B cell (primary cell): ENCODE results near the gene ROMO1.

Source experiments
- CTCF ChIP-seq: fragments of 200-600 bp; IDR thresholded peaks from one replicate; pipeline ENCODE4 v1.8.0; 2022; ENCODE audit warnings: antibody characterized with exemption, mild to moderate bottlenecking
- EZH2 ChIP-seq: IDR thresholded peaks from 2 replicates; pipeline ENCODE4 v1.6.1; 2012; ENCODE audit warnings: borderline replicate concordance, low read depth, mild to moderate bottlenecking, moderate library complexity, low read length; ENCODE audit not compliant: insufficient read depth, poor library complexity, severe bottlenecking

- TF ChIP-seq CTCF (no peak), EZH2 (no peak)
Measured at GRCh38 chr20:35714127-35714526, 14.9 kb downstream of the ROMO1 start.
